Hepatocyte (in vitro differentiated cells): Measurements from ENCODE around the gene PDCD6IP. TPM values are rescaled to one million over a fixed set of nuclear protein-coding genes. Genes with fewer than 3 reads are reported as not detected.
"Not testable (repeated sequence)": the region's sequence is repeated elsewhere in the genome, so short reads cannot be mapped to it uniquely, and the experiment has no call there.

ENCODE experiments used
- DNase-seq: peaks from one replicate; pipeline ENCODE4 v3.0.0-alpha.2; 2016; ENCODE audit warnings: low spot score
- H2AFZ ChIP-seq: fragments of 200-600 bp; sonication (generic); 2 replicates; pipeline ENCODE4 v1.6.0; 2016; ENCODE audit warnings: antibody characterized with exemption, mild to moderate bottlenecking
- H3K27ac ChIP-seq: fragments of 200-600 bp; sonication (generic); 2 replicates; pipeline ENCODE4 v1.5.1; 2016; ENCODE audit warnings: mild to moderate bottlenecking
- H3K27me3 ChIP-seq: fragments of 200-600 bp; sonication (generic); 2 replicates; pipeline ENCODE4 v1.6.1; 2016
- H3K36me3 ChIP-seq: fragments of 200-600 bp; sonication (generic); replicated peaks from 2 replicates; pipeline ENCODE4 v1.5.1; 2016; ENCODE audit warnings: low read depth; ENCODE audit not compliant: insufficient read depth
- H3K4me1 ChIP-seq: fragments of 200-600 bp; sonication (generic); 2 replicates; pipeline ENCODE4 v1.5.1; 2016; ENCODE audit warnings: mild to moderate bottlenecking, moderate library complexity; ENCODE audit not compliant: insufficient read depth
- H3K4me2 ChIP-seq: fragments of 200-600 bp; sonication (generic); 2 replicates; pipeline ENCODE4 v1.6.0; 2016
- H3K4me3 ChIP-seq: fragments of 200-600 bp; sonication (generic); 2 replicates; pipeline ENCODE4 v1.5.1; 2016; ENCODE audit warnings: mild to moderate bottlenecking
- H3K79me2 ChIP-seq: fragments of 200-600 bp; sonication (generic); 2 replicates; pipeline ENCODE4 v1.6.0; 2017; ENCODE audit warnings: mild to moderate bottlenecking
- H3K9me2 ChIP-seq: fragments of 200-600 bp; sonication (generic); replicated peaks from 2 replicates; pipeline ENCODE4 v1.6.0; 2017; ENCODE audit warnings: mild to moderate bottlenecking; ENCODE audit not compliant: insufficient read depth
- H3K9me3 ChIP-seq: fragments of 200-600 bp; sonication (generic); 2 replicates; pipeline ENCODE4 v1.5.1; 2016; ENCODE audit warnings: low read depth, mild to moderate bottlenecking
- H4K20me1 ChIP-seq: fragments of 200-600 bp; sonication (generic); 2 replicates; pipeline ENCODE4 v1.6.0; 2016; ENCODE audit warnings: mild to moderate bottlenecking; ENCODE audit not compliant: insufficient read depth, poor library complexity, severe bottlenecking
- CTCF ChIP-seq: fragments of 200-600 bp; sonication (generic); IDR thresholded peaks from 2 replicates; pipeline ENCODE4 v1.5.1; 2016; ENCODE audit warnings: antibody characterized with exemption, mild to moderate bottlenecking; ENCODE audit not compliant: poor library complexity
- EZH2 ChIP-seq: fragments of 200-600 bp; sonication (generic); IDR thresholded peaks from 2 replicates; pipeline ENCODE4 v1.6.1; 2016; ENCODE audit warnings: antibody characterized with exemption, mild to moderate bottlenecking, borderline replicate concordance
- EZH2phosphoT487 ChIP-seq: fragments of 200-600 bp; sonication (generic); IDR thresholded peaks from one replicate; pipeline ENCODE4 v1.6.1; 2018; ENCODE audit warnings: antibody characterized with exemption, mild to moderate bottlenecking, low read depth, moderate library complexity; ENCODE audit not compliant: unreplicated experiment, severe bottlenecking
- WGBS: methylation state at CpG from one replicate; pipeline ENCODE4 v1.1.6; 2016; ENCODE audit warnings: low lambda C conversion rate; ENCODE audit errors: missing lambda C conversion rate; 5-methylcytosine and 5-hydroxymethylcytosine counted together
- polyA plus RNA-seq: library from polyadenylated mRNA; unstranded; fragments of >200 nt; fragmentation: Nextera tagmentation; extraction: Ambion mirVana; gene quantifications from 2 replicates; pipeline ENCODE4 v1.2.1, GENCODE V29; 2016
- total RNA-seq: library from RNA; depleted of rRNA; stranded (reverse); fragments of >200 nt; gene quantifications from 2 replicates; pipeline ENCODE4 v1.2.3, GENCODE V29; 2014

Gene PDCD6IP
- total and polyA plus RNA-seq, 2 experiments from 2014 or later = 83.6 to 121 TPM

- Histone ChIP-seq H3K79me2 (peaks cover 2% of the 10 kb centered on the region), H3K9me2 (no peaks in the 10 kb centered on the region), H3K4me1 (no peaks in the 10 kb centered on the region), H3K27ac (no peak overlapping the region), H3K27me3 (no peaks in the 10 kb centered on the region), H2AFZ (no peak overlapping the region), H3K4me3 (no peak overlapping the region), H3K36me3 (no peaks in the 10 kb centered on the region), H3K4me2 (no peak overlapping the region), H3K9me3 (no peaks in the 10 kb centered on the region), H4K20me1 (no peaks in the 10 kb centered on the region)
- no peak for TF ChIP-seq EZH2phosphoT487
- no peak for TF ChIP-seq EZH2
- no peak for TF ChIP-seq CTCF
- 77% methylated on average over 2 of the region's 2 CpGs for WGBS
- no peak for DNase-seq
Measured at GRCh38 chr3:33840179-33840578, 41.7 kb downstream of the PDCD6IP start.

- DNase-seq = no peak
- no peak overlapping the region for H3K4me2 ChIP-seq
- 89% methylated on average over 10 of the region's 10 CpGs for WGBS
Measured at GRCh38 chr3:33848624-33849347, 50.4 kb downstream of the PDCD6IP start.

GRCh38 chr3:33850599-33850998 is 52.2 kb downstream of the PDCD6IP start:
- not testable (repeated sequence) for H3K4me3 ChIP-seq, H3K4me1 ChIP-seq, DNase-seq, H4K20me1 ChIP-seq, H3K9me2 ChIP-seq, H3K27me3 ChIP-seq, H3K9me3 ChIP-seq, H3K4me2 ChIP-seq, H3K27ac ChIP-seq, H2AFZ ChIP-seq, H3K36me3 ChIP-seq, H3K79me2 ChIP-seq
- WGBS = 91% methylated on average over 3 of the region's 3 CpGs

More at GRCh38 chr3:33848624-33849347, 50.4 kb downstream of the PDCD6IP start:
- H3K36me3 ChIP-seq = no peaks in the 10 kb centered on the region
- TF ChIP-seq CTCF (no peak), EZH2 (no peak), EZH2phosphoT487 (no peak)
- no peaks in the 10 kb centered on the region for H3K27me3 ChIP-seq
- no peaks in the 10 kb centered on the region for H3K9me3 ChIP-seq
- H3K9me2 ChIP-seq = no peaks in the 10 kb centered on the region
- no peaks in the 10 kb centered on the region for H3K79me2 ChIP-seq
- no peak overlapping the region for H3K27ac ChIP-seq
- no peak overlapping the region for H3K4me3 ChIP-seq
- H4K20me1 ChIP-seq = no peaks in the 10 kb centered on the region
- H2AFZ ChIP-seq = no peak overlapping the region
- H3K4me1 ChIP-seq = no peaks in the 10 kb centered on the region

GRCh38 chr3:33855407-33855806 is 57.0 kb downstream of the PDCD6IP start:
- H3K4me3 ChIP-seq, H3K36me3 ChIP-seq, H3K79me2 ChIP-seq, H2AFZ ChIP-seq, H3K4me2 ChIP-seq, H3K27ac ChIP-seq, H3K9me3 ChIP-seq, DNase-seq, H4K20me1 ChIP-seq, H3K9me2 ChIP-seq, H3K4me1 ChIP-seq, H3K27me3 ChIP-seq: not testable (repeated sequence)
- WGBS = 73% methylated on average over 1 of the region's 1 CpG
